GM12874 (cell line): ENCODE results near the gene OXT.

ENCODE experiments used
- TF ChIP-seq, protein P1 (sequence below): IDR thresholded peaks from 2 replicates; pipeline ENCODE4 v1.5.1; 2011; ENCODE audit warnings: low read depth, mild to moderate bottlenecking, control low read depth, low read length, moderate library complexity; ENCODE audit not compliant: insufficient read depth

OXT gene

DNA sequence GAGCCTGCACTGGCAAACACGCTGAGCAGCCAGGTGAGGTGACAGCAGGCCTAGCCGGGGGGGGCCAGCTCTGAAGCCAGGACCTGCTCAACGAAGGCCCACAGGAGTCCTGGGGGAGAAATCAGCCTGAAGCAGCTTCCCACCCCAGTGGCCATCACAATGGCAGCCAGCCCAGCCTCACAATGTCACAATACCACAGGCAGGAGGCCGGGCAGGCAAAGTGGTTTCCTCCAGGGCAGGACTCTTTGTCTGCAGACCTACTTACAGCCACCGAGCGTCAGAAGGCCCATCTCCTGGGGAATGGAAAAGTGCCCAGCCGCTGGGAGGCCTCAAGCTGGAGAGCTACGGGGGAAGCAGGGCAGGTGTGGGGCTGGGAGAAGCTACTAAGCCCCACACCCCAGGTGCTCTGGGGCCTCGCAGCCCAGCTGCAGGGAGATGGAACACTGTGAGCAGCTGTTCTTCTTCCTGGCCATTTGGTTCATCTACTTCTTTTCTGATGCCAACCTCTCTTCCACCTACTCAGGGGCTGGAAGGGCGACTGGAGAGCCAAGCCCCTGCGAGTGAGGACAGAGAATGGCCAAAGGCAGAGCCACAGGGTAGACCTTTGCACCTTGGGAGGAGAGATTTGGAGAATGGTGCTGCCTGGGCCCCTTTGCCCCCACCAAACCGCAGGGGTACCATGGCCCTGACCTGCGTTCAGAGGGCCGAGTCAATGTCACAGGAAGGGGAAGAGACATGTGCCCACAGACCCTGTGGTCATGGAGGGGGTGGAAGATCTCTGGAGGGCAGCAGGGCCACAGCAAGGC lies 35.4 kb downstream of the OXT start:
- TF ChIP-seq, protein P1, sequence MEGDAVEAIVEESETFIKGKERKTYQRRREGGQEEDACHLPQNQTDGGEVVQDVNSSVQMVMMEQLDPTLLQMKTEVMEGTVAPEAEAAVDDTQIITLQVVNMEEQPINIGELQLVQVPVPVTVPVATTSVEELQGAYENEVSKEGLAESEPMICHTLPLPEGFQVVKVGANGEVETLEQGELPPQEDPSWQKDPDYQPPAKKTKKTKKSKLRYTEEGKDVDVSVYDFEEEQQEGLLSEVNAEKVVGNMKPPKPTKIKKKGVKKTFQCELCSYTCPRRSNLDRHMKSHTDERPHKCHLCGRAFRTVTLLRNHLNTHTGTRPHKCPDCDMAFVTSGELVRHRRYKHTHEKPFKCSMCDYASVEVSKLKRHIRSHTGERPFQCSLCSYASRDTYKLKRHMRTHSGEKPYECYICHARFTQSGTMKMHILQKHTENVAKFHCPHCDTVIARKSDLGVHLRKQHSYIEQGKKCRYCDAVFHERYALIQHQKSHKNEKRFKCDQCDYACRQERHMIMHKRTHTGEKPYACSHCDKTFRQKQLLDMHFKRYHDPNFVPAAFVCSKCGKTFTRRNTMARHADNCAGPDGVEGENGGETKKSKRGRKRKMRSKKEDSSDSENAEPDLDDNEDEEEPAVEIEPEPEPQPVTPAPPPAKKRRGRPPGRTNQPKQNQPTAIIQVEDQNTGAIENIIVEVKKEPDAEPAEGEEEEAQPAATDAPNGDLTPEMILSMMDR, result no peak

DNA sequence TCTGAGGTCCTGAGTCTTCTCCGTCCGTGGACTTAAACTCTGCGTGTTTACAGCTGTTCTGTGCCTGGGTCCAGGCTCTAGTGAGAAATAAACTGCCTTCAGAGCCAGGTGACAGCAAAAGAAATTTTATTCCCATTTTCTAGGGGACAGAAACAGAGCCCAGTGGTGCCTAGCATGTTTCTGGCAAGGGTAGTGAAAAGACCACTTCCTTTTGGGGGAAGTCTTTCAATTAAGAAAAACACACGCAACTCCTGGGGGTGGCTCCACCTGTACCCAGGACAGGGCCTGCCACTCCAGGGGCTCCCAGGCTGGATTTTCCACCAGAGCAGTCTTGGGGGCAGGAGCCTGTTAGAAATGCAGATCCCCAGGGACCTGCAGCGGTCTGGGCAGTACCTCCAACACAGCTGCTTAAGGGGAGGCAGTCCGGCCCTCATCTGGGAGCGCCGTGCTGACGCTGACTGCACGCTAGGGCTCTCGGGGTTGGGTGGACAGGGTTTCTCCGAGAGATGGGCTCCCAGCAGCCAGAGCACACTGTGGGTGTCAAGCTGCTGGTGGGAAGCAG lies 36.1 kb downstream of the OXT start:
- TF ChIP-seq, protein P1, result no peak

DNA sequence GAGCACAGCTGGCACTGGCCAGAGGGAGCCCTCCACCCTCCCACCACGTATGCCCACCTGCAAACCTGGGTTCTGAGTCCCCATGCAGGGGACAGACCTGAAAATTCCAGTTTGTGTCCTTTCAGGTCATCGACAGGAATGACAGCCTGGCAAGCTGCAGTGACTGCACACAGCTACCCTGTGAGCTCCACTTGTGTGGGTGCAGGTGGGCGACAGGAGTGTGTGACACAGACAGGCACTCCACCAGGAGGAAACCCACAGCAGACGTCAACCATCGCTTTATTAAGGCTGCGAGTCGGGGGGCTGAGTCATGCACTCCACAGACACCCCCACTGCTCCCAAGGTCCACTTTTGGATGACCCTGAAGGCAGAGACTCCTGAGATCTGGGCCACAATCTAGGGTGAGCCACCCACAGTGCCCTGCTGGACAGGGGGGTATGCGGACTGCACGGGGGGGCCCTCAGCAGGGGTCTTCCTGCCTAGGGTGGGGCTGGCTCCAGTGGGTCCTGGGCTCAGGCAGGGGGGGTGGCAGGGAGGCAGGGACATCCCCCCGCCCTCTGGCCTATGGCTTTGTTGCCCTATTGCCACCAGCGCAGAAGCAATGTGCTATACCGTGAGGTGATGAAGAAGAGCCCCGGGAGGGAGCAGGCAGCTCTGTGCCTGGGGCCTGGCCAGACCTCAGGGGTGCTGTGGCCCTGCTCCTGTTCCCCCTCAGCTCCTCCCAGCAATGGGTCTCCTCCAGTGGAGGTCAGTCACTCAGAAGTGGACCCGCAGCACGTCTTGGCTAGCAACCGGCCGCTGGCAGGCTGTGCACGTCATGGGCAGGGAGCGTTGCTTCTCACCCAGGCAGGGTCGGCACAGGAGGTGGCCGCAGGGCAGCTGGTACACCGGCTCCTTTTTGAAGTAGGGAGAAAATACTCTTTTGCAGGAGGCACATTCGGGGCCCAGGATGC lies 38.2 kb downstream of the OXT start:
- TF ChIP-seq, protein P1, result no peak

DNA sequence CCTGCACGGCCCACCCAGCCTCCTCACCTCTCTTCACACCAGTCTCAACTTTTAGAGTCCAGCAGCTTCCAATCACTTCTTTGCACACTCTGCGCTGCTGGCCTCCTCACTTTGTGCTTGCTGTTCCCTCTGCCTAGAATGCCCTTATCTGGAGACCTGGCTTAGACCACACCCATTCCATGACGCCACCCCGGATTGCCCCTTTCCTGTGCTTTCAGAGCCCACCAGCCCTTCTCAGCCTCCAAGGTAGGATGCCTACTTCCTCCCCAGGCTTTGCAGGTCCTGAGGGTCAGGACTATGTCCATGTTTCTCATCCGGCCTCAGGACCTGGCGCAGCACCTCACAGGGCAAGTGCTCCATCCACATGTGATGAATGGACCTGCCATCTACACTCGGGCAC lies 40.1 kb downstream of the OXT start:
- TF ChIP-seq, protein P1, result no peak

DNA sequence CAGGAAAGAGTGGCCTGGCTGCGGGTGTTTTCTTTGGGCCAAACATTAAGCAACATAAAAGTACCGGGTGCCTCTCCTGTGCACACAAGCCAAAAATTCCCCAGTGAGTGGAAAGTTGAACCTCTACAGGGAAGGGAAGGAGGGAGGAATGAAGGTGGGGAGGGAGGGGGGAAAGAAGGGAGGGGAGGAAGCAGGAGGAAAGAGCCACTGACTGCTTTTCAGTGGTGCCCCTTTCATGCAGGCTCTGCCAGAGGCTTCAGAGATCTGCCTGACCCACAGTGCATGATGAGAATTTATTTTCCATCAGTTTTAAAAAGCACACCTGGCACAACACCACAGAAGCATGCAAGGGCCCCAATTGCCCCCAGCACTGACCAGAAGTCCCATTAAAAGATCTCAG lies 40.6 kb downstream of the OXT start:
- TF ChIP-seq, protein P1, result no peak

DNA sequence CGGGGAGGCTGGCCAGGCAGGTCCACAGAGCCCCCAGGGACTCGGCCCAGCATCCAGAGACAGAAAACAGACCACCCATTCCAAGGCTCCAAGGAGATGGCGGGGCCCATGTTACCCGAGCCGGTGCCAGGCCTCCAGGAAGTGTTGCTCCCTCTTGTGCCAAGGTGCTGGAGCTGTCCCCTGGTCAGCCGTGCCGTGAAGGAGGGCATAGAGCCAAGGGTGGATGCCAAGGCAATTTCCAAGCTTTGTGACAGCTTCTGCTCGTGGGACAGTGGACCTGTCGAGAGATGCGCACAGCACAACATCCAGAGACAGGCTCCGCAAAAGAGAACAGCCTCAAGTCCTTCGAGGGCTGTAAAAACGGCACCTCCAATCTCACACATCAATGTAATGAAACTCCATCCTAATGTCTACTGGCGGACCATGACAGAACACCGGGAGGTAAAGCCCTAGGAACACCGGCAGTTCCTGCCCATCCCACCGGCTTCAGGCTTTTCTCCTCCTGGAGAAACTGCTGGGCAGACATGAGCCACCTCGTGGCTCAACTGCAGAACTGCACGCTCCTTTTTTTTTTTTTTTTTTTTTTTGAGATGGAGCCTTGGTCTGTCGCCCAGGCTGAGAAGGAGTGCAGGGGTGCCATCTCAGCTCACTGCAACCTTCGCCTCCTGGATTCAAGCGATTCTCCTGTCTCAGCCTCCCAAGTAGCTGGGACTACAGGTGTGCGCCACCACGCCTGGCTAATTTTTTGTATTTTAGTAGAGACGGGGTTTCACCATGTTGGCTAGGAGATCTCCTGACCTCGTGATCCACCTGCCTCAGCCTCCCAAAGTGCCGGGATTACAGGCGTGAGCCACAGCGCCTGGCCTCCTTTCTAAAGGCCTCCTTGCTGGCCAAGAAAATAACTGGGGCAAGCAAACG lies 44.0 kb downstream of the OXT start:
- TF ChIP-seq, protein P1, result peak; percentile 83
